ENCODE data around the gene MYOM3.
"Not testable (repeated sequence)": the region's sequence is repeated elsewhere in the genome, so short reads cannot be mapped to it uniquely, and the experiment has no call there.

The MYOM3 gene

GRCh38 chr1:24030976-24031516 is 80.9 kb downstream of the MYOM3 start:
- DNase-seq (ENCODE audit: low read depth in 3 of 3): not testable (repeated sequence)

DNA sequence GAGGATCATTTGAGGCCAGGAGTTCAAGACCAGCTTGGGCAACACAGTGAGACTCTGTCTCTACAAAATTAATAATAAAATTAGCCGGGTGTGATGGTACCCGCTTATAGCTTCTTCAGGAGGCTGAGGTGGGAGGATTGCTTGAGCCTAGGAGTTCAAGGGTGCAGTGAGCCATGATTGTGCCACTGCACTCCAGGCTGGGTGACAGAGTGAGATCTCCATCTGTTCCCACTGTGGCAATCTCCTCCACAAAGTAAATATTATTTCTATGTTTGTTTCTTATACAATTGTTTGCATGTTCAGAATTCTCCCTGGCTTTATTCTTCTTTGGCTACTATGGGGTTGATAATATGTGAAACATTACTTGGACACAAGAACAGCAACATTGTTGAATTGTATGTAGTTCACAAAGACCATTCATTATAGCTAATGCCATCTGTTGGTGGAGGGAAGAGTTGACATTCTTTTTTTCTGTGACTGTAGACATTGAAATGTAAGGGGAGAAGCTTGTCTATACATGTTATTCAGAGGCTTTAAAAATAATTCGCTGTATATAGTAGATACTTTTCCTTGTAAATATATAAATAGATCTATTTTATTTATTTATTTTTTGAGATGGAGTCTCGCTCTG is 84.0 kb downstream of the MYOM3 start:
- no peak for DNase-seq (ENCODE audit: low read depth in 3 of 3)

GRCh38 chr1:24022581-24023361 is 89.2 kb downstream of the MYOM3 start:
- no peak for DNase-seq (ENCODE audit: low read depth in 3 of 3)

DNA sequence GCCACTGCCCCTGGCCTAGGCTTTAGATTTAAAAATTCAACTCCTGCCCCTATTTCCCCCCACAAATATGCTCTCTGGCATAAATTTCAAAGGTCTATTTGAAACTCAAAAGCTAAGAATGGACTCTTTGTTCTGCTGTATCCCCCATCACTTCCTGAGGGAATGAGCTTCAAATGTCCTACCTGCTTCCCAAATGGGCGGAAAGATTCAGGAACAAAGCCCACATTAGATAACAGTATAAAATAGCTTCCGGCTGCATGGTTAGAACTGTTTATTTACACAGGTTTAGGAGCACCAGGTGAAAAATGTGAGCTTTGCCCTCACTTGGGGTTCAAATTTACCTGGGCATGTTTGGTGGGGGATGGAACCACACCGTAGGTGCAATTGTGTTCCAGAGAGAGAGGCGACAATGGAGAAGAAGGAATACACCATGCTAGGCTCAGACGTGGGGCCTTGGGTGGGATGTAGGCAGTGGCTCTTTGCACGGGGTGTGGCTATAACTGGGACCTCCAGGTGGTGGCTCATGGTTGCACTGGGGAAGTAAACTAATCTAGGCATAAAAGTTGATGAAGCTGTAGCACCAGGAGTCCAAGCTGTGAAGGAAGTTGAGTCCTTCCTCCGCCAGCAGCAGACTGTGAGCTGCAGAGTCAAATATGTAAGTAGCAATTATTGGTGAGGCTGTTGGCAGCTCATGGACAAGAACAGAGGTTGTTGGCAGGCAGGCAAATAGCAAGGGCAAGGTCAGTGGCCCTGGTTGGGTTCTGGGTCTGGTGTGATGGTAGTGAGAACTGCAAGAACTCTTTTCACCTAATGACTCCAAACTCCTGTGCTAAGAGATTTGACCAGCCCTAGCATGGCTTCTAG is 90.3 kb downstream of the MYOM3 start:
- DNase-seq (ENCODE audit: low read depth in 3 of 3): no peak

DNA sequence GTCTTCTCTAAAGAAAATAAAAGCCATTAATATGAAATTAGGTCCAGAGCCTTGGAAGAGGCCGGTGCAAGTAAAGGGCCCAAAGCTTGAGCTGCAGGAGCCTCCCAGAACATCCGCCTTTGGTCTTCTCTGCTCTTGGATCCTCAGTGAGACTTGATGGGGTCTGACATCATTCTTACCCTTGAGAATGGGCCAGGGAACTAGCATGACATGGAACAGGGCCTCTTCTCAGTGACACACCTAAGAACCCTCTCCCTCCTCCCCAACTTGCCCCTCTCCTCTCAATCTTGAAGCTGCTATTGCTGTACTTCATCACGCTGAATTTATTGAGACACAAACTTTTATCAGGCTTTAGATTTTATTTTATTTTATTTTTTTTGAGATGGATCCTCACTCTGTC is 91.5 kb downstream of the MYOM3 start:
- no peak for DNase-seq (ENCODE audit: low read depth in 3 of 3)

DNA sequence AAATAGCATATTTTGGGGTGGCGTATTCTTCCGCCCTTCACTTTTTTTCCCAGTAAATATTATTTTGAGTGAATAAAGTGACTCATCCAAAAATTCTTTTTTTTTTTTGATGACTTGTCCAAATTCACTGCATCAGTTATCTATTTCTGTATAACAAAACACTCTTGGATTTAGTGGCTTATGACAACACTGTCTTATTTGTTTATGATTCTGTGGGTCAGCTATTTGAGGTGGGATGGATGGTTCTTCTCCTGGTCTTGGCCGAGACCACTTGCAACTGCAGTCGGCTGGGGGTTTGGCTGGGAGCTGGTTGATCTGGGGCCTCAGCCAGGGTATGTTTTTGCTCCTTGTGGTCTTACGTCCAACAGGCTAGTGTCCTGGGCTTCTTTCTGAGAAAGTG is 91.9 kb downstream of the MYOM3 start:
- no peak for DNase-seq (ENCODE audit: low read depth in 3 of 3)

- no peak for DNase-seq (ENCODE audit: low read depth in 3 of 3)
Observed at GRCh38 chr1:24018611-24019580, 93.0 kb downstream of the MYOM3 start.

DNA sequence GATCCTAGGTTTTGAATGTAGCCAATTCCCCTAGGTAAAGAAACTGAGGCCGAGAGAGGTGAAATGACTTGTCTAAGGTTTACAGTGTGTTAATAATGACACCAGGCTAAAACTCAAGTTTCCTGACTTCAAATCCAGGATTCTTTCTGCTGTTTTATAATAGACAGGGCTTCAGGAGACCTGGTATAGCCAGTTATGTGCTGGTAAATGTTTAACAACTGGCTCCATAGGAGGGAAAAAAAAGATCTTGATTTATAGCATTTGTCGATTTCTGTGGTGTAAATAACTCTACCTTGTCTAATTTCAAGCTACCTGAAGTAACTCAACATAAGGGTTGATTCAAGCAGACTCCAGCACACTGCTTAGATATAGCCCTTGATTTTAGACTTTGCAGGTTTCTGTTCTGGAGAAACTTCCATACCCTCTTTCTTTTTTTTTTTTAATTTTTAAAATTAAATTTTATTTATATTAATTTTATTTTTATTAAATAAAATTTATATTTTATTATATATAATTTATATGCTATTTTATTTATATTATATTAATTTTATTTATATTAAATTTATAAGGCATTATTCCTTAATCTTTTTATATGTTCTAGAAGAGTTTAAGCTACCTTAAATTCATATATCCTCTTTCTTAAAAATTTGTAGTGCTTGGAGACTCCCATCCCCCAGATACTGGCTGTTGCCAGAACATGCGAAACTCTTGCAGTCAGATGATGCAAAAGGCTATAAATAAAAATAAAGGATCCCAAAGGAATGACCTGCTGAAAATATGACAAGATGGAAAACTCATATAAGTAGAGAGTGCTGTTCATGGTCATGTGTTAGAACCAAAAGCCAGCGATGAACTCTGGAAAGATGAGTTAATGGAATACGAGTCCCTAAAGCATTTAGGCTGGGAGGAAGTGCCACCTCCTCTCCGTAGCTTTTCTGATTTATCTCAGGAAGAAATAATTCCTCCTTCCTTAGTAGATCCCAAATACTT is 96.4 kb downstream of the MYOM3 start:
- no peak for DNase-seq (ENCODE audit: low read depth in 3 of 3)

DNA sequence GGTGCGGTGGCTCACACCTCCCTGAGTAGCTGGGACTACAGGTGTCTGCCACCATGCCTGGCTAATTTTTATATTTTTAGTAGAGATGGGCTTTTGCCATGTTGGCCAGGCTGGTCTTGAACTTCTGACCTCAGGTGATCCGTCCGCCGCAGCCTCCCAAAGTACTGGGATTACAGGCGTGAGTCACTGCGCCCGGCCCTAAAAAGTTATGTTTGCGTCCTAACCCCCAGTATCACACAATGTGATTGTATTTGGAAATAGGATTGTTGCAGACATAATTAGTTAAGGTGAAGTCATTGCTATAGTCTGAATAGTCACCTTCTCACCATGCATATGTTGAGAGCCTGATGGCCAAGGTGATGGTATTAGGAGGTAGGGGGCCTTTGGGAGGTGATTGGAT is 99.1 kb downstream of the MYOM3 start:
- DNase-seq (ENCODE audit: low read depth in 3 of 3): not testable (repeated sequence)

DNA sequence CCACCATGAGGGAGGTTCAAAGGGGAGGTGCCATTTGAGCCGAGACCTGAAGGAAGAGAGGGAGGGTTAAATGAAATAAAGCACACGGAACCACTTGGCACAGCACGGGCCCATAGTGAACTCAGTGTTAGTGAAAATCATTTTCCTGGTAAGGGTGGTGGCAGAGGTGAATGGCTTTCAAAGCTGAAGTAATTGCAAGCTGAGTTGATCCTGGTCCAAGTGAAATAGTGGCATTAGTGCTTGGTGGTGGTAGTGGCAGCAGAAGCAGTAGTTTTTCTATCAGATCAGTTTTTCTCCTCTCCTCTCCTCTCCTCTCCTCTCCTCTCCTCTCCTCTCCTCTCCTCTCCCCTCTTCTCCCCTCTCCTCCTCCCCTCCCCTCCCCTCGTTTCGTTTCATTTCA is 101.3 kb downstream of the MYOM3 start:
- no peak for DNase-seq (ENCODE audit: low read depth in 3 of 3)

DNA sequence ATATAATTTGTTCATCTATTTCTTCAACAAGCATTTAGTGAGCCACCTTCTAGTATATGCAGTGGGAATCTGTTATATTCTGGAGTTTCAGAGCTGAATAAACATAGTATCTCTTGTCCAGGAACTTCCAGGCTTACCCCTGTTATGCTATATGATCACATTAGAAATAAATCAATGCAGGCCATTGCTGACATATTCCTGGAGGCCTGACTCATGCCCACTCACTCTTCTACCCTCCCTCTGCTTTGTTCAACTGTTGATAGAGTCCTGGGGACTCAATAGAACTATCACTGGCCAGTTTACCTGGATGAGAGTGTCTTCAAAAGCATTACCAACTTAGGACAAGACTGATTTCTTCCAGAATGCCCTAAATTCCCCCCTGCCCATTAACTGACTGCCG is 102.5 kb downstream of the MYOM3 start:
- DNase-seq (ENCODE audit: low read depth in 3 of 3): no peak

- DNase-seq (ENCODE audit: low read depth in 3 of 3): not testable (repeated sequence)
Observed at GRCh38 chr1:24008574-24009184, 103.3 kb downstream of the MYOM3 start.

DNA sequence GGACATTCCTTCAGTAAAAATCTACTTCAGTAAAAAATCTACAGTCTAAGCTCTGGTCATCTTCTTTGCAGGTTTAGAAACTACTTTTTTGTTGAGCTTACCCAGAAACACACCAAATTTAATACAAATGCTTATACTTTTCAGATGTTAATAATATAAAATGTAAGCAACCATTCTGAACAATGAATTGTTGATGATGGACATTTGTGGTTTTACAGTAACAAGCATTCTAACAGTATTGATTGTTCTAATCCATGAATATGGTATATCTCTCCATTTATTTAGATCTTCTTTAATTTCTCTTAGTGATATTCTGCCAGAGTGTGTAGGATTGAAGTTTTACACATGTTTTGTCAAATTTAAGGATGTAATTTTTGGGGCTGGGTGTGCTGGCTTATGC is 104.9 kb downstream of the MYOM3 start:
- DNase-seq (ENCODE audit: low read depth in 3 of 3): no peak

Data from stimulated activated CD4-positive, alpha-beta T cell treated with anti-CD3 and anti-CD28 coated beads, TNF-alpha, amount 100 ng/mL, for 48 hours (primary cell).